Endothelial cell of umbilical vein (primary cell): ENCODE measurements around the gene BEND2. TPM values are rescaled to one million over a fixed set of nuclear protein-coding genes. Genes with fewer than 3 reads are reported as not detected.

Experiments
- BruUV-seq: library from RNA; stranded (reverse); fragments of 400-500 nt; replicated peaks from 2 replicates; lab custom pipeline; 2021; lab: Mats Ljungman, UMichigan
- CTCF ChIA-PET: fragments of 300-600, 350-600 bp; sonication (Branson Sonifier 250); formaldehyde crosslinking; loops from one replicate; lab custom pipeline; 2021; ENCODE audit warnings: antibody characterized with exemption, inconsistent platforms; lab: Charles Lee
- POLR2A ChIA-PET: fragments of 300-600, 350-600 bp; sonication (Branson Sonifier 250); formaldehyde crosslinking; loops from one replicate; lab custom pipeline; 2021; ENCODE audit warnings: antibody characterized with exemption, inconsistent platforms; lab: Charles Lee
- DNase-seq: peaks from one replicate; pipeline ENCODE4 v3.0.0-alpha.2; 2011; ENCODE audit warnings: low read depth, low spot score
- FAIRE-seq: peaks from 2 replicates; lab custom pipeline; 2011; peaks lifted over from hg19 to GRCh38; lab: Jason Lieb, UNC
- H2AFZ ChIP-seq: 2 replicates; pipeline ENCODE4 v1.6.0; 2012; ENCODE audit warnings: low read depth, low read length, control low read depth, inconsistent platforms
- H3K27ac ChIP-seq: 2 replicates; pipeline ENCODE4 v1.5.1; 2011; ENCODE audit warnings: low read depth, mild to moderate bottlenecking, control low read depth, low read length, moderate library complexity; ENCODE audit not compliant: insufficient read depth
- H3K27me3 ChIP-seq, 2 experiments: 2 replicates each; pipeline versions ENCODE4 v1.6.0 to v1.6.1; 2011; ENCODE audit warnings: low read length in 2 of 2, mixed read lengths in 1 of 2; ENCODE audit not compliant: control insufficient read depth in 2 of 2, insufficient read depth in 2 of 2
- H3K36me3 ChIP-seq, 2 experiments: 2 replicates in 1 of 2; 3 replicates in 1 of 2; pipeline ENCODE4 v1.5.1; 2011; ENCODE audit warnings: low read length in 2 of 2, mild to moderate bottlenecking in 1 of 2, moderate library complexity in 1 of 2; ENCODE audit not compliant: control insufficient read depth in 2 of 2, insufficient read depth in 2 of 2; ENCODE audit errors: extremely low read depth in 1 of 2
- H3K4me1 ChIP-seq: 3 replicates; pipeline ENCODE4 v1.5.1; 2011; ENCODE audit warnings: mild to moderate bottlenecking, low read length; ENCODE audit not compliant: control insufficient read depth, insufficient read depth; ENCODE audit errors: extremely low read depth
- H3K4me2 ChIP-seq: 2 replicates; pipeline ENCODE4 v1.6.1; 2011; ENCODE audit warnings: low read length, control low read depth, mixed read lengths; ENCODE audit not compliant: insufficient read depth
- H3K4me3 ChIP-seq, 3 experiments: fragments of 200-600 bp in 1 of 3; sonication (generic), shearing (Covaris generic) in 1 of 3; replicated peaks in 1 of 3; 2 replicates each; pipeline ENCODE4 v1.5.1; 2011 to 2016; ENCODE audit warnings: control low read depth in 3 of 3, low read length in 3 of 3, mild to moderate bottlenecking in 2 of 3, inconsistent platforms in 1 of 3, low read depth in 1 of 3, moderate library complexity in 1 of 3; ENCODE audit not compliant: insufficient read depth in 1 of 3
- H3K79me2 ChIP-seq: 2 replicates; pipeline ENCODE4 v1.6.0; 2012; ENCODE audit warnings: low read length, inconsistent platforms; ENCODE audit not compliant: control insufficient read depth, insufficient read depth
- H3K9ac ChIP-seq: replicated peaks from 2 replicates; pipeline ENCODE3; 2011; ENCODE audit warnings: low read length, control low read depth; ENCODE audit not compliant: insufficient read depth; ENCODE audit errors: extremely low read depth
- H3K9me1 ChIP-seq: replicated peaks from 3 replicates; pipeline ENCODE4 v1.6.0; 2011; ENCODE audit warnings: mild to moderate bottlenecking, low read length; ENCODE audit not compliant: control insufficient read depth, insufficient read depth; ENCODE audit errors: extremely low read depth
- H3K9me3 ChIP-seq: replicated peaks from 2 replicates; pipeline ENCODE4 v1.5.1; 2012; ENCODE audit warnings: low read length, inconsistent platforms; ENCODE audit not compliant: control insufficient read depth, insufficient read depth
- H4K20me1 ChIP-seq: replicated peaks from 2 replicates; pipeline ENCODE3; 2011; ENCODE audit warnings: mild to moderate bottlenecking, low read length; ENCODE audit not compliant: control insufficient read depth, insufficient read depth; ENCODE audit errors: extremely low read depth
- CTCF ChIP-seq, 2 donors: IDR thresholded peaks; 1 replicate in 1 of 2; 2 replicates in 1 of 2; pipeline ENCODE4 v1.5.1; 2011; ENCODE audit warnings: low read length in 2 of 2, mild to moderate bottlenecking in 2 of 2, moderate library complexity in 2 of 2, control low read depth in 1 of 2, inconsistent platforms in 1 of 2, low read depth in 1 of 2; ENCODE audit not compliant: insufficient read depth in 1 of 2; ENCODE audit errors: extremely low read depth in 1 of 2
- EZH2 ChIP-seq: IDR thresholded peaks from 2 replicates; pipeline ENCODE4 v1.6.1; 2012; ENCODE audit warnings: borderline replicate concordance, low read depth, mild to moderate bottlenecking, moderate library complexity, low read length, inconsistent platforms; ENCODE audit not compliant: severe bottlenecking
- FOS ChIP-seq: IDR thresholded peaks from 2 replicates; pipeline ENCODE4 v1.6.1; 2011; ENCODE audit warnings: mild to moderate bottlenecking, low read length, moderate library complexity, borderline replicate concordance; ENCODE audit not compliant: insufficient read depth
- GATA2 ChIP-seq: IDR thresholded peaks from 2 replicates; pipeline ENCODE4 v1.7.0; 2011; ENCODE audit warnings: low read depth, mild to moderate bottlenecking, moderate library complexity, mixed read lengths, low read length; ENCODE audit not compliant: insufficient read length, insufficient read depth
- JUN ChIP-seq: IDR thresholded peaks from 2 replicates; pipeline ENCODE4 v1.6.1; 2011; ENCODE audit warnings: borderline replicate concordance, low read depth; ENCODE audit not compliant: insufficient read length, insufficient read depth
- MAX ChIP-seq: IDR thresholded peaks from 2 replicates; pipeline ENCODE4 v1.6.1; 2011; ENCODE audit not compliant: insufficient read depth, insufficient read length
- MYC ChIP-seq: IDR thresholded peaks from one replicate; pipeline ENCODE4 v1.6.1; 2011; ENCODE audit warnings: mild to moderate bottlenecking, low read depth, low read length
- POLR2A ChIP-seq: IDR thresholded peaks from 2 replicates; pipeline ENCODE4 v1.6.1; 2012; ENCODE audit warnings: low read depth, mild to moderate bottlenecking, control low read depth, low read length
- POLR2AphosphoS5 ChIP-seq: IDR thresholded peaks from 2 replicates; pipeline ENCODE4 v1.6.1; 2012; ENCODE audit warnings: low read depth, mild to moderate bottlenecking, control low read depth, low read length, moderate library complexity; ENCODE audit not compliant: insufficient read depth
- dilution Hi-C: fragments of 300-500 bp; cut with MboI; formaldehyde crosslinking; loops from one replicate; pipeline ENCODE4 v1.15.0; 2019; ENCODE audit warnings: low sequenced_read_pairs; ENCODE audit not compliant: extremely low pct_ligation_motif_present
- intact Hi-C: fragments of 100-400 bp; cut with micrococcal nuclease; formaldehyde crosslinking; loops from one replicate; pipeline ENCODE4 v1.10.0; 2022
- polyA plus RNA-seq, 4 experiments: library from polyadenylated mRNA; depleted of rRNA in 3 of 4; stranded (reverse) in 3 of 4; unstranded in 1 of 4; fragments of >200 nt; gene quantifications; 2 replicates each; pipeline versions ENCODE4 v1.2.1 to v1.2.3, GENCODE V29; 2011 to 2012; ENCODE audit warnings: missing spikeins in 1 of 4
- total RNA-seq: library from RNA; stranded (reverse); gene quantifications from 2 replicates; pipeline ENCODE4 v1.2.3, GENCODE V29; 2021

Gene BEND2
- total and polyA plus RNA-seq, 2 donors (not counting 3 experiments of a cell fraction or from before 2014, with no cell fraction given) = not detected

GRCh38 chrX:18194688-18195087, 26.0 kb downstream of the BEND2 start:
- no peak overlapping the region for H3K9ac ChIP-seq
- no peaks in the 10 kb centered on the region for H4K20me1 ChIP-seq
- H3K4me3 ChIP-seq = no peak overlapping the region
- dilution Hi-C loops = no loop called here
- no peak overlapping the region for H2AFZ ChIP-seq
- POLR2A ChIA-PET = no interaction called here
- FAIRE-seq (no peak), DNase-seq (no peak)
- TF ChIP-seq FOS (no peak), MYC (no peak), CTCF (IDR thresholded peaks at IDR 0.05; ENCODE audit: extremely low read depth in 1 of 2, insufficient read depth in 1 of 2, low read depth in 1 of 2, low read length in 2 of 2) (no peak), GATA2 (no peak), JUN (no peak)
- intact Hi-C loops = no loop called here
- no peak overlapping the region for H3K27ac ChIP-seq
- no peaks in the 10 kb centered on the region for H3K27me3 ChIP-seq
- no peak overlapping the region for H3K4me2 ChIP-seq
- BruUV-seq = no TSS peak
- no peaks in the 10 kb centered on the region for H3K79me2 ChIP-seq
- H3K9me3 ChIP-seq = no peaks in the 10 kb centered on the region
- H3K36me3 ChIP-seq = no peaks in the 10 kb centered on the region
- no peaks in the 10 kb centered on the region for H3K4me1 ChIP-seq
- CTCF ChIA-PET = no interaction called here
- no peaks in the 10 kb centered on the region for H3K9me1 ChIP-seq

DNA sequence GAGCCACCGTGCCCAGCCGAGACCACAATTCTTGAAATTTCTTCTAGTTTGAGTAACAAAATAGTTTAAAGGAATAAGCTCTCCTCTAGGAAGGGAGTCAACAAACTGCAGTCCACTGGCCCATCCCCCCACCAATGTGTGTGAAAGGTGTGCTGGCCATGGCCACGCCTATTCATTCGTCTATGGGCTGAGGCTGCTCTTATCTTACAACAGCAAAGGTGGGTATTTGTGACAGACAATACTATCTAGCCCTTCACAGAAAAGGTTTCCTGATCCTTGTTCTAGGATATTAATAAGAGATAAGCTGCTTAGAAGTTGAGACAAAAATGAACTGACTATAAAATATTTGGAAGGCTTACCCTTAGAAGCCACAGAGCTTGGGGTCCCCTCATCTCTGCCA, 41.2 kb downstream of the BEND2 start:
- DNase-seq (no peak), FAIRE-seq (no peak)
- no peaks in the 10 kb centered on the region for H3K9me1 ChIP-seq
- H3K27ac ChIP-seq = no peak overlapping the region
- no peak for TF ChIP-seq GATA2
- no peak for TF ChIP-seq FOS
- TF ChIP-seq CTCF (IDR thresholded peaks at IDR 0.05; ENCODE audit: extremely low read depth in 1 of 2, insufficient read depth in 1 of 2, low read depth in 1 of 2, low read length in 2 of 2) = no peak
- TF ChIP-seq EZH2 = no peak
- no peak for TF ChIP-seq MYC
- TF ChIP-seq POLR2AphosphoS5 = no peak
- no peak for TF ChIP-seq JUN
- no peak for TF ChIP-seq POLR2A
- TF ChIP-seq MAX = no peak
- no TSS peak for BruUV-seq
- ChIA-PET CTCF (no interaction called here), POLR2A (no interaction called here)
- H3K9me3 ChIP-seq = no peaks in the 10 kb centered on the region
- no peak overlapping the region for H2AFZ ChIP-seq
- H3K9ac ChIP-seq = no peak overlapping the region
- no peaks in the 10 kb centered on the region for H3K36me3 ChIP-seq
- dilution Hi-C loops = no loop called here
- no peaks in the 10 kb centered on the region for H3K4me1 ChIP-seq
- no peaks in the 10 kb centered on the region for H4K20me1 ChIP-seq
- no peak overlapping the region for H3K4me2 ChIP-seq
- H3K4me3 ChIP-seq = no peak overlapping the region
- H3K79me2 ChIP-seq = no peaks in the 10 kb centered on the region
- intact Hi-C loops = no loop called here
- H3K27me3 ChIP-seq = no peaks in the 10 kb centered on the region
